IMR-90 (cell line): ENCODE results near the gene RNU6-1.

Source experiments
- CHD1 ChIP-seq: IDR thresholded peaks from 2 replicates; pipeline ENCODE4 v1.6.1; 2012; ENCODE audit warnings: low read depth, low read length, improper control_type of control experiment
- MAZ ChIP-seq: IDR thresholded peaks from 2 replicates; pipeline ENCODE4 v1.6.1; 2012; ENCODE audit warnings: low read depth, mild to moderate bottlenecking, low read length, improper control_type of control experiment, moderate library complexity, borderline replicate concordance
- MXI1 ChIP-seq: IDR thresholded peaks from 2 replicates; pipeline ENCODE4 v1.6.1; 2012; ENCODE audit warnings: low read depth, mild to moderate bottlenecking, low read length, moderate library complexity, borderline replicate concordance
- POLR2A ChIP-seq: IDR thresholded peaks from 2 replicates; pipeline ENCODE4 v1.6.1; 2012; ENCODE audit warnings: mild to moderate bottlenecking, low read depth, low read length
- RAD21 ChIP-seq: IDR thresholded peaks from 2 replicates; pipeline ENCODE4 v1.6.1; 2012; ENCODE audit warnings: low read length, improper control_type of control experiment
- TF ChIP-seq, protein P1 (sequence below): conservative IDR thresholded peaks from 2 replicates; pipeline ENCODE4 v1.5.1; 2012; ENCODE audit warnings: mild to moderate bottlenecking, low read depth, low read length, improper control_type of control experiment
- TF ChIP-seq, protein P2 (sequence below): fragments of 150-350 bp; IDR thresholded peaks from 2 replicates; pipeline ENCODE4 v1.6.1; 2016; ENCODE audit warnings: low read depth, mild to moderate bottlenecking, low read length, moderate library complexity, borderline replicate concordance
- TF ChIP-seq, protein P3 (sequence below): fragments of 150-350 bp; IDR thresholded peaks from 2 replicates; pipeline ENCODE4 v1.6.1; 2017; ENCODE audit warnings: mild to moderate bottlenecking, antibody characterized with exemption, low read length, low read depth

GRCh38 chr15:67850336-67850735 is 10.5 kb upstream of the RNU6-1 start:
- TF ChIP-seq, protein P1, sequence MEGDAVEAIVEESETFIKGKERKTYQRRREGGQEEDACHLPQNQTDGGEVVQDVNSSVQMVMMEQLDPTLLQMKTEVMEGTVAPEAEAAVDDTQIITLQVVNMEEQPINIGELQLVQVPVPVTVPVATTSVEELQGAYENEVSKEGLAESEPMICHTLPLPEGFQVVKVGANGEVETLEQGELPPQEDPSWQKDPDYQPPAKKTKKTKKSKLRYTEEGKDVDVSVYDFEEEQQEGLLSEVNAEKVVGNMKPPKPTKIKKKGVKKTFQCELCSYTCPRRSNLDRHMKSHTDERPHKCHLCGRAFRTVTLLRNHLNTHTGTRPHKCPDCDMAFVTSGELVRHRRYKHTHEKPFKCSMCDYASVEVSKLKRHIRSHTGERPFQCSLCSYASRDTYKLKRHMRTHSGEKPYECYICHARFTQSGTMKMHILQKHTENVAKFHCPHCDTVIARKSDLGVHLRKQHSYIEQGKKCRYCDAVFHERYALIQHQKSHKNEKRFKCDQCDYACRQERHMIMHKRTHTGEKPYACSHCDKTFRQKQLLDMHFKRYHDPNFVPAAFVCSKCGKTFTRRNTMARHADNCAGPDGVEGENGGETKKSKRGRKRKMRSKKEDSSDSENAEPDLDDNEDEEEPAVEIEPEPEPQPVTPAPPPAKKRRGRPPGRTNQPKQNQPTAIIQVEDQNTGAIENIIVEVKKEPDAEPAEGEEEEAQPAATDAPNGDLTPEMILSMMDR = no peak
- TF ChIP-seq RAD21 (no peak), MAZ (no peak), POLR2A (no peak), MXI1 (no peak), CHD1 (no peak)
- TF ChIP-seq, protein P2, sequence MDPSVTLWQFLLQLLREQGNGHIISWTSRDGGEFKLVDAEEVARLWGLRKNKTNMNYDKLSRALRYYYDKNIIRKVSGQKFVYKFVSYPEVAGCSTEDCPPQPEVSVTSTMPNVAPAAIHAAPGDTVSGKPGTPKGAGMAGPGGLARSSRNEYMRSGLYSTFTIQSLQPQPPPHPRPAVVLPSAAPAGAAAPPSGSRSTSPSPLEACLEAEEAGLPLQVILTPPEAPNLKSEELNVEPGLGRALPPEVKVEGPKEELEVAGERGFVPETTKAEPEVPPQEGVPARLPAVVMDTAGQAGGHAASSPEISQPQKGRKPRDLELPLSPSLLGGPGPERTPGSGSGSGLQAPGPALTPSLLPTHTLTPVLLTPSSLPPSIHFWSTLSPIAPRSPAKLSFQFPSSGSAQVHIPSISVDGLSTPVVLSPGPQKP = no peak
- TF ChIP-seq, protein P3, sequence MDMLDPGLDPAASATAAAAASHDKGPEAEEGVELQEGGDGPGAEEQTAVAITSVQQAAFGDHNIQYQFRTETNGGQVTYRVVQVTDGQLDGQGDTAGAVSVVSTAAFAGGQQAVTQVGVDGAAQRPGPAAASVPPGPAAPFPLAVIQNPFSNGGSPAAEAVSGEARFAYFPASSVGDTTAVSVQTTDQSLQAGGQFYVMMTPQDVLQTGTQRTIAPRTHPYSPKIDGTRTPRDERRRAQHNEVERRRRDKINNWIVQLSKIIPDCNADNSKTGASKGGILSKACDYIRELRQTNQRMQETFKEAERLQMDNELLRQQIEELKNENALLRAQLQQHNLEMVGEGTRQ = no peak
